ENCODE results near the gene MIPEP.
"Not testable (repeated sequence)": the region's sequence is repeated elsewhere in the genome, so short reads cannot be mapped to it uniquely, and the experiment has no call there.

The MIPEP gene

DNA sequence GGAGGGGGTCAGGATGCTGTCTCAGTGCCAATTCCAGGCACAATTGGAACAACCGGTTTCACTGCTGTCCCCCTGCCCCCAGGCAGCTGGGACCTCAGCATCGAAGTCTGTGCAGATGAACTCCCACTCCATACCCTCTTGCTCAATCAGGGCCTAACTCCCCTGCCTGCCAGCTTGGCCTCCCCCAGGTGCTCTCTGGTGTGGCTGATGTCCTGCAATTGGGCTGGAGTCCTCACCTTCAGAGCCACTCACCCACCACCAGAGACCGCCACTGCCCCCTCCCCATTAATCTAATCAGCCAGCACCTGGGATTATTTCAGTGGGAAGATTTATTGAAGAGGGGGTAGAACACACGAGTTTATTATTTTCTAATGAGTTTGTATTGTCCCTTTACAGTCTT is 118.8 kb downstream of the MIPEP start:
- no peak for DNase-seq

DNA sequence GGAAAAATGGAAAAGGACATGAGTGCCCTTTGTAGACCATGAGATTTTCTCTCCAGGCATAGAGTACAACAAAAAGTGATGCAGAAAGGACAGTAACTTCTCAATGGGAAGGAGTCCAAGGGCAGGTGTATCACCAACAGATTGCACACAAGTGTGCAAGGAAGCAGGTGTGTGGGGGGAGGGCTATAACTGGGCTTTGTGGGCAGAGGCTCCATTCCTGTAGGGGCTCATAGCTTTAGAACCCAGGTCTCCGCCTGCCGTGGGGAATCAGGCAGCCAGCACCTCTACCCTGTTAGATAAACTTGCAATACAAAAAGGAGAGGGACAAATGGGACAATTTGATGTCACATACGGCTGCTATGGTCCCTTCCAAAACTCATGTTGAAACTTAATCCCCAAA is 119.8 kb downstream of the MIPEP start:
- no peak for DNase-seq

DNA sequence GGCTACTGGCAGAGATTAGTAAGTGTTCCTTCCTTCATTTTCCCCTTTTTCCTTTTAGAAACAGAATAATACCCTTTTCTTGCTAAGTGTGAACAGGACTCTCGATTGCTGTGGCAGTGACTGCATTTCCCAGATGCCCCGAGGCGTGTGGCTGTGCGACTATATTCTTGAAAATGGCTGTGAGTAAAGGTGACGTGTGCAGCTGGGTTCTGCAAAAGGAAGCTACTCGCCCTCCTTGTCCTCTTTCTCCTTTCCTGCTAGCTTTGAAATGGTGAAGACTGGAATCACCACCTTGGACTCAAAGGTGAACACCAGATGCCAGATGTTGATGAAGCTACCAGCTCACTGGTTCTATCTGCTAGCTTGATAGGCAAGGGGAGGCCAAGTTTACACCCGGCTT is 121.4 kb downstream of the MIPEP start:
- DNase-seq, result no peak

DNA sequence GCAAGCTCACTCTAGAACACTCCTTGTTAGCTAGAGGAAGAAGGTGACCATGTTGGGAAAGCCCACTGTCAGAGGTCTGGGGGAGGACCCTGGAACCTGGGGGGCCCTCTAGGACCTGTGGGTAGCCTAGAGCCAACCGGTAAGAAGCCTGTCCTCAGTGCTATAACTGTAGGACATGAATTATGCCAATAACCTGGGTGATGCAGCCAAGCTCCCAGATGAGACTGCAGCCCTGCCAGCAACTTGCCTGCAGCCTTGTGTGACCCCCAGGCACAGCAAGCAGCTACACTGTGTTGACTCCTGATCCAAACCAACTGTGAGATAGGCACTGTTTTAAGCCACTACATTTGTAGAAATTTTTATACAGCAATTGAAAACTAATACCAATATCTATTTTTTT is 122.3 kb downstream of the MIPEP start:
- DNase-seq, result no peak

DNA sequence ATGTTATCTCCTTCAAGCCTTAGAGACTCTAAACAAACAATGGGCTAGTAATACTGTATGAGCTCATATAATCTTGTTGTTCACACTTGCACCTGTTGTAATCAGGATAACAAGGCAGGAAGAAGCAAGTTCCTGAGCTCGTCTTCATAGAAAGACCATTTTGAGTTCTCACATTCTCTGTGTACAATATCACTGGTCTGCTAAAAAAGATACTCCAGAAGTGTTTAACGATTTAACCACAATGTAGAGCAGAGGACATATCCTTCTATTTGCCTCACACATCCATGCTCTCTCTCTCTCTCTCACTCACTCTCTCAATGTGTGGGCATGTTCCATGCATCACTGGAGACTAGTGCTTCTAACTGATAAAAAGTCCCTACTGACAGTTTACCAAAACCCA is 122.9 kb downstream of the MIPEP start:
- DNase-seq, result no peak

DNA sequence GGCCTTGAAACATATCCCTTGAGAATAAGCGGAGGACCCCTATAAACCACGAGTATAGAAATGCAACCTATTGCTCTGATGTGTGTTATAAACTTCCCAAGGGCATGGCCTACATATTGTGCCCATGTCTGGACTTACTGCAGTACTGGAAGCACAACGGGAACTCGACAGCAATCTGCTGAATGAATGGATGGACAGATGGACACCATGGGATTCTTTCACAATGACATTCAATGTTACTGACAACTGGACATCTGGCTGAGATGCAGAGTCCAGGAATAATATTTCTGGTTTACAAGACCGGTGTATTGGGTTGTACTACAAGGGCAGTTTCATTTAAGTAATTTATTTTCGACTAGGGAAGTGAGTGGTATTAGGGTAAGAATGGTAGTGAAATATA is 123.7 kb downstream of the MIPEP start:
- no peak for DNase-seq

DNA sequence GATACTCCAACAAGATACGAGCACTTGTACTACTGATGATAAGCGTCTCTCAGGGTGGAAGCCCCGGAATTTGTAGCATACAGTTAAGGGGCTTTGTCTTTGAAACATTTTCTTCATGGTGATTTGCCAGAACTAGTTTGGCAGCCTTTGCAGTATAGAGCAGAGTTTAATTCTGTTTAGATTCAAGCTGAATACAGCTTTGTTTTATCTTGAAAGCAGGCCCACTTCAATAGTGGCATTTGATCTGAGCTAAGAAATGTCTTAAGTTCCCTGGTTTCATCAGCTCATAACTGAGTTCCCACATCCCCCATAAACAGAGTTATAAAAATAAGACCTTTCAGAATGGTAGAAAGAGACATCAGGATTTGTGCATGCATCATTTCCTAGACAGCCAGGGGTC is 125.9 kb downstream of the MIPEP start:
- DNase-seq, result no peak

DNA sequence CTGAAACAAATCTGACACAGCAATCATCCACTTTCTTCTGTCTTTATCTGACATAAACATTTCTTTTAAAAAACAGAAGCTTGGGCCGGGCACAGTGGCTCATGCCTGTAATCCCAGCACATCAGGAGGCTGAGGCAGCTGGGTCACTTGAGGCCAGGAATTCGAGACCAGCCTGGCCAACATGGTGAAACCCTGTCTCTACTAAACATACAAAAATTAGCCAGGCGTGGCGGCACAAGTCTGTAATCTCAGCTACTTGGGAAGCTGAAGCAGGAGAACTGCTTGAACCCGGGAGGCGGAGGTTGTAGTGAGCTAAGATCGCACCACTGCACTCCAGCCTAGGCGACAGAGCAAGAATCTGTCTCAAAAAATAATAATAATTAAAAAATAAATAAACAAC is 127.4 kb downstream of the MIPEP start:
- DNase-seq, result not testable (repeated sequence)

DNA sequence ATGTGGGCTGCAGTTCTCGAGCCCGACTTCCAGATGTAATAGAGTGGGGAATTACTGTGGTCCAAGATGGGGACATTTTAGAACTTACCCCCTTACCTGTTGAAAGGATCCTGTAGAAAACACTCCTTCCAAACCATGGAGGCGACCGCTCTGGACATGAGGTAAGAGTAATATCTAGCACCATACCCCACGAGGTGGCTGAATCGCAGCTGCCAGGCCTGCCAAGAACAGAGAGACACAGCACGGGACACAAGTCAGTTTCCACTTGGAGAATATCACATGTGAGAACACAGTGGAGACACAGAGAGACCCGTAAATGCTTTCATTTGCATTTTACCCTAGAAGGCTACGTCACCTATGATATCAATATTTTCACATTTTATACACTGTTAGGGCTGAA is 129.2 kb downstream of the MIPEP start:
- DNase-seq, result no peak

DNA sequence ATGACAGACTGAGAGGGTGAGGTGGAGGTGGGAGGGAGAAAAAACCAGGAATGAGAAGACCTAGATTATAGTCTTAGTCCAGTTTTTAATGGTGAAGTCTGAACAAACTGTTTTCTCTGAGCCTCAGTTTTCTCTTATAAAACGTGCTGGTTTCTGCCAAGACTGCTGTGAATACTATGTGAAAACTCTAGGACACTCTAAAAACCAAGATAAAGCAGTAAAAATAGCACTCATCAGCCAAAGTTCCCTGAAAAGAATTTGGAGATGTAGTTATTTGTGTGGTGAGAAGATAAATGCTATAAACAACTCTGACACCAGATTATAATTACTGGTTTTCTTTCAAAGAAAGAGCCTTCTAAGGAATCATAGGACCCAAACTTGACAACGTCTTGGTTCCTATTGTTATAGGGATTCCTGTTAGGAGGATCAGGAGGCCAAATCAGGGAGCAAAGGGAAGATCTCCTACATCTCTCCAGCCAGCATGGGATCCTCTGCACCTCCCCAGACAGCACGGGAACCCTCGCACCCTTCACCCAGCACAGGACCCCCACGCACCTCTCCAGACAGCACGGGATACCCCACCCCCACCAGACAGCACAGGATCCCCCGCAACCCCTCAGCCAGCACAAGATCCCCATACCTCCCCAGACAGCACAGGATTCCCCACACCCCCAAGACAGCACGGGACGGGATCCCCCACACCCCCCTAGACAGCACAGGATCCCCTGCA is 130.2 kb downstream of the MIPEP start:
- DNase-seq, result no peak

DNA sequence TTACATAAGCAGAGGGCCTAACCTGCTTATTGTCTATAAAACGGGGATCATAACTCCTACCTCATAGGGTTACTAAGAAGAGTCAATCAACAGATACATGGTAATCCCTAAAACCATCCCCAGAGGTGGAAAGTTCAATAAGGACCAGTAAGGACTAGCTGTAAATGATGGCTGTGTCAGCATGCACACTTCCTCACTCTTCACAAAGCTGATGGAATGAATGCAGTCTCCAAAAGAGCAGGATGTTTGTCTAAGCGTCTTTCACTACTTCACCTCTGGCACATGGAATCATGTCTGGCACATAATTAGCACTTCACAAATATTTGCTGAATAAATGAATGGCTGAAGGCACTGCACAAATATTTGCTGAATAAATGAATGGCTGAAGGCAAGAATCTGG is 134.2 kb downstream of the MIPEP start:
- no peak for DNase-seq

DNA sequence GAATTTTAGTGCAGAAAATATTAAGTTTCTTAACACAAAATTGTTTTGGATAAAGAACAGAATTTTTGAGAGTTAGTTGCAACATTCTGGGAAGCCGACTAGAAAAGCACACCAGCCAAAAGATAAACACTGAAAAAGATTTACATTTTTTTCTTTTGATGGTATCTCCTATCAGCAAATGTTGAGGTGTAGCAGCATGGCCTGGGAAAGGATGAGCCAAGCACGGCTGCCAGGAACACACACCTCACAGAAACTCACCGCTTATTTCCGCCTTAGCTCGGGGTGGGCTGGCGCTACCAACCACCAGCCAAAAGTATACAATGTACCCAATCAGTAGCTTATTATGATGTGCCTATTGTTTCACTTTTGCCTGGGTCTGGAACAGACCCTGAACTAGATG is 134.7 kb downstream of the MIPEP start:
- no peak for DNase-seq

DNA sequence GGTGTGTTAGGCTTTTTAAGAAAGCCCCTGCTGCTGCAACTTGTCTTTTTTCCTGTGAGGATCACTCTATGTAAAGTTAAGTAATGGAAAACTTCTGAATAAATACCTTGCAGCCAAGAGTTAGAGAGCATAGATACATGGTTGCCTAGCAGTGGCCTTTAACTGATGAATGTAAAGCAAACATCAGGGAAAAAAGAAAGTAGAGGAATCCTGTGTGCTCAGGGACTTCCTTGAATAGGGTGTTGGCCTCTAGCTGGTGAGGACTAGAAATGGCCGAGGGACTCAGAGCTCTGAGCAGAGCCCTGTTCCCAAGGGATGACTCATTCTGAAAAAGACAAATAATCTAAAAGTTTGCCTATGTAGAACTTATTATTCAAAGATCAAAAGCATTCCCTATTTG is 135.7 kb downstream of the MIPEP start:
- no peak for DNase-seq

DNA sequence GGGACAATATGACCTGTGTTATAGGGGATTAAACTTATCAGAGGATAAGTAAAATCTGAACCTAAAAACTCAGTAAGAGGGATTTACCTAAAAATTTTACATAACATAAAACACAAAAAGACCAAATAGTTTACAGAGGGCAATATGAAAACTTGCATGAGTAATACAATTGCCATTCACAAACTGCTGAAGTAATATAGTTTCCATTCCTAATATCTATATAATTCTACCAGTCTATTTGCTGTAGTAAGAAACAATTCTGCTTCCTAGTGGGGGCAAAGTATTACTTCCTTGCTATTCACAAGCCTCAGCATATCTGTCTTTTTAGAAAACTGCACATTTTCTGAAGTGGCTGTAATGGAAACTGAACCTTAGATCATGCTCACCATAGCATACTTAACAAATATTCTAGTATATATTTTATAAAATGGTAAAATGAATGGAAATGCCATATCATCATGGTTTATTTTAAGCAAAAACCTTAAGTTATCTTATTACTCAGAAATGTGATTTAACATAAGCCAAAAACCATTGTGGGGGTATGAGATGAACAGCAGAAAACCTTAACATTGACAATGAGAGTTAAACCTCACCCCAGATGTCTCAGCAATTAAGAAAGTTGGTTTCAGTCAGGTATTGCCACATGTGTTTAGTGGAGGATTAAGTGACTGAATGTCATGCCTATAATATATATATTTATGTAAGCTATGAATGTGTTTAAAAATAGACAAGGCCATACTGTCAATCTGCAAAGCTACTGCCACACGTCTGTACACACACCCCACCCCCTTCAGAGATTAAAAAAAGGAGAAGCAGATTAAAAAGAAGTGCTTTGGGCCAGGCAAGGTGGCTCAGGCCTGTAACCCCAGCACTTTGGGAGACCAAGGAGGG is 136.8 kb downstream of the MIPEP start:
- no peak for DNase-seq

DNA sequence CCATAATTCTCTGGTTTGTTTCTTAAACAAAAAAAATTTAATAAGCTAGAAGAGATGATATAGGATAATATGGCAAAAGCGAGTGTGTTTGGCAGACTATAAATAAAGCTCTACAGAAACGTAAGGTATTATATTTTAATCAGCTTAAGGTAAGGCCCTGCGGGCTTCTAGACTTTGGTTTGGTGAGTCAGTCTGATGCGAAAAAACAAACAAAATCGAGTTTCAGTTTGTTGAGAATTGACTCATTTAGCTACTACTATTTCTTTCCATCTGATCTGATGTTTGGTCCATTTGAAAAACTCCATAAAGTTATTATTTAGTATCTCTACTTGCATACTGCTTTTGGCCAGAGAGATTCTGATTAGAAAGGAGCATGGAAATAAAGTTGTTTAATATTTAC is 138.0 kb downstream of the MIPEP start:
- DNase-seq, result no peak

DNA sequence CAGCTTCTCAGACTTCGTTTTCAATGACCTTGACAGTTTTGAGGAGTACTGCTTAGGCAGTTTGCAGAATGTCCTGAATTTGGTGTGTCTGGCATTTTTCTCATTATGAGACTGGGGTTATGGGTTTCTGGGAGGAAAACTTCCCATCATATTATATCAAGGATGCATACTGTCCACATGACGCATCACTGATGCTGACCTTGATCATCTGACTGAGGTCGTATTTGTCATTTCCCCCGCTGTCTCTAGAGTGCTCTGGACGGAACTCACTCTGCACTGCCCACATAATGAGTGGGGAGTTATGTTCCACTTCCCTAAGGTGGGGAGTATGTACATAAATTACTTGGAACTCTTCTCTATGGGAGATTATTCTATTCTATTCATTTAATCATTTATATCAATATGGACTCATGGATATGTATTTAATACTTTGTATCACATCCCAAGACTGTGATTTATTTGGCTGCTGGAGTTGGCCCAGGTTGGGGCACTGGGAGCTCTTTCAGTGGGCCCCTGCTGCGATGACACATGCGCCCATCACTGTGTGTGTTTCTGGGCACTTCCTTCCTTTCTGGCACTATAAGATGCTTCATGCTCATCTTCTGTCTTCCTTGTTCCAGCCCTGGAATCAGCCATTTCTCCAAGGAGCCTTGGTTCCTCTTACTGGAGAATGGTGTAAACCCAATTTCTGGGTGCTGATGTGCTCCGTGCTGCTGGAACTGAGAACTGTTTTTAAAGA is 138.6 kb downstream of the MIPEP start:
- DNase-seq, result no peak

DNA sequence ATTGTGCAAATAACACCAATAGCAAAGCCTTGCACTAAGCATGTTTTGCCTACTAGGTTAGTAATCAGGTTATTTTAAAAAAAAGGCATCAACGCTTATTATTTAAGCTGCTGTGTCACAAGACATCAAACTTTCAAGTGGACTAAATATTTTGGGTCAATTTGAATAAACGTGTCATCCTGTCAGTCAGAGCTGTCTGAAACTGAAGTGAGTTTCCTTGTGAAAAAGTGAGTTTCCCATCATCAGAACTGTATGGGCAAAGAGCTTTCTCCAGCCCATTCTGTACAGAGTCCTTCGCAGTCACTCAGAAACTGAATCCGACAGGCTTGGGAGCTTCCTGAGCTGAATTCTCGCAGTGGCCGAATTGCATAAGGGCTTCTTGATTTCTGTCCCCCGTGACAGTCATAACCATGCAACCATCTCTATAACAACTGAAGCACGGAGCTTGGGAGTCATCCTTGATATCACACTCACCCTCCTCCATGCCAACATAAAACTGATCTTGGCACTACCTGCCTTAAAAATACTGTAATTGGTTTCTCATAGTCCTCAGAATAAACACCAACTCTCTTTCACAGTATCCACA is 139.8 kb downstream of the MIPEP start:
- DNase-seq, result no peak

DNA sequence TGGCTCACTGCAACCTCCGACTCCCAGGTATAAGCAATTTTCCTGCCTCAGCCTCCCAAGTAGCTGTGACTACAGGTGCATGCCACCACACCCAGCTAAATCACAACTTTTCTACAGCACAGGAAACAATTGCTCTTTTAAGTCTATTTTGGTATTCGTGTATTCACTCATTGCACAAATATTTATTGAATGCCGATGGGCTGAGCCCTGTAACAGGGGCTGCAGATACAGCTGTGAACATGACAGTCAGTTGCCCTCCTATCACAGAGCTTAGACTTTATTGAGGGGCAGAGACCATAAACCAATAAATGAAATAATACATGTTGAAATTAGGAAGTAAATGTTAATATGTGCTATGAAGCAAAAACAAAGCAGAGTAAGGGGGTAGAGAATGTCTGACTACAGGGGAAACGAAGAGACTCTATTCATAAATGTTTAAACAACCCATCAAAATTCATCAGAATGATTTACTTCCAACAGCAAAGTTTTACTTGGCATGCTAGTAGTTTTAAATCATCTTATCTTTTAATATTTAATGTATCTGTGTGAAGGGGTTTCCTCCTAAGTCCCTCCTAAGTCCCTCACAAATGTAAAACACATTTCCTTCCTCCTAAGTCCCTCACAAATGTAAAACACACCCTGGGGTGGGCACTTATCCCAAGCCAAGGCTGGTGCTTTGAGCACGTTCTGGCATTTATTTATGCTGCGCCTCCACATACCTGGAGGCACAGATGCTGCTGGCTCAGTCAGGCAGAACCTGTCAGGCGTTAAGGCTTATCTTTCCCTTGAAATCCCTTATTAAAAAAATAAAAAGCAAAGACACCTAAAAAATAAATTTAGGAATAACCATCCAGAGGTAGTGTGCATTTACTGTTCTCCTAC is 140.8 kb downstream of the MIPEP start:
- no peak for DNase-seq

DNA sequence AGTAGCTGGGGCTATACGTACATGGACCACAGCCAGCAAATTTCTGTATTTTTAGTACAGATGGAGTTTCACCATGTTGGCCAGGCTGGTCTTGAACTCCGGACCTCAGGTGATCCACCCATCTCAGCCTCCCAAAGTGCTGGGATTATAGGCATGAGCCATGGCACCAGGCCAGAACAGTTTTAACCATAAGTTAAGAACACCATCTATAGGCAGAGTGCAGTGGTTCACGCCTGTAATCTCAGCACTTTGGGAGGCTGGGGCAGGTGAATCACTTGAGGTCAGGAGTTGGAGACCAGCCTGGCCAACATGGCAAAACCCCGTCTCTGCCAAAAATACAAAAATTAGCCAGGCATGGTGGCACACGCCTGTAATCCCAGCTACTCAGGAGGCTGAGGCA is 143.1 kb downstream of the MIPEP start:
- DNase-seq, result not testable (repeated sequence)

DNA sequence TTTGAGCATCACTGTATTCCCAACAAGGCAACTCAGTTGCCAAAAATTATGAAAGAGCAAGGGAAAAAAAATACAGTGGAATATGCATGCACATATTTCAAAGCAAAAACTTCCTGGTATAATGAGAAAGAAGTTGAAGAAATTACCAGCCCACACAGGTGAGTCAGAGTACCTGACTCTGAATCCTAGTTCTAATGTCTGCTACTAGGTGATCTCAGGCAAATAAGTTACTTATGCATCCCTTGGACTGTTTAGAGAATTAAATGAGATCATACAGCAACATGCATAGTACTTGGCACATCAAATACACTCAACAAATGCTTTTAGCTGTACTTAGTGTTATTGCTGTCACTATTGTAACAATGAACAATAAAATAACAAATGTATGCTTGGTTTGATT is 144.9 kb downstream of the MIPEP start:
- DNase-seq, result no peak

DNA sequence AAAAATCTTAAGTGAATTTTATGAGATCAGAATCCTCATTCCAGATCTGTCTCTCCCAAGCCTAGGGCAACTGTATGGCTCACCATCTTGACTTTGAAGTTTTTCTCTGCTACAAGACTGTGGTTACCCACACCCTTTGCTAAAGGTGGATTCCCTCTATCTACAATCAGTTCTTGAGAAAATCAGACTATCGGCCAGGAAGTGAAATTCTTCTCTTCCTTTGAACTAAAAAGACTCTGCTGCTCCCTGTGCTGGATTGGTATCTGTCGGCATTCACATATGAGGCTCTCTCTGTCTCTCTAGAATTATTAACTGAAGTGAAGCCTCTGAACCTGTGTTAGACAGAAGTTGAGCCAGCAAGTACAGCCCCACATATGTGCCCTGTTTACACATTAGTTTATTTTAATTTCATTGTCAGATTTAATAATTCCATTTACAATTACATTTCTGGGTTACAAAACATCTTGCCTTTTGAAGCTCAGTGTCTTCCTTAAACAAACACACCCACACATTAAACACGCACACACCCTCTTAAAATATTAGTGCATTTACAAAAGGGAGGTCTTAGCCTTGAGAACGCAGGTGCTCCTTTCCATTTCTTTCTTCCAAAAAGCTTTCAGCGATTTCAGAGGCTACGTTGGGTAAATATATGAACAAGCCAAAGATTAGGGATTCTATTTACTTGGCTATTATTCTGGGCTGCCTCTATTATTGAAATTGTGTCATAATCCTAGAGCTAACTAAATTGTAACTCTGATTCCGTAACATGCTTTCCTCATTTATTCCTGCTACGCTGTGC is 145.7 kb downstream of the MIPEP start:
- DNase-seq, result no peak
